T-helper 22 cell (primary cell): ENCODE results near the gene AATK.
"Not testable (repeated sequence)": the region's sequence is repeated elsewhere in the genome, so short reads cannot be mapped to it uniquely, and the experiment has no call there.

Experiments used
- DNase-seq: peaks from one replicate; pipeline ENCODE4 v3.0.0-alpha.2; 2020; ENCODE audit warnings: low read depth

Gene AATK

DNA sequence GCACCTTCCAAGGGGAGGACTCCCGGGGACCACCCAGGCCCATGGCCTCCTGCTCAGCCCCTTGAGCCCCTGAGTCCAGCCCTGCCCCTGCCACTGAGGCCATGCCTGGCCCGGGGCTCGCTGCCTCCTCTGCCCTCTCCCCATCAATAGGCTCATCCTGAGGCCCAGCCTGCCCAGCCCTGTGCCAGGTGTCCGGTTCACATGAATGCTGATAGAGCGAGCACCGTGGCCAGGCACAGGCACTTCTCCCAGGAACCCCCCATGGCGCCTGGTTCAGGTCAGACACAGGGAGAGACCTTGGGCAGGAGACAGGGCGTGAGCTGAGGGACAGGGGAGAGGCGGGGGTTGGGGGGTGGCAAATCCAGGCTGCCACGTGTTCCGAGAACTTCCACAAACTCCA, 3.5 kb downstream of the AATK start:
- DNase-seq: no peak

GRCh38 chr17:81161972-81162371, 4.0 kb downstream of the AATK start:
- DNase-seq: no peak

DNA sequence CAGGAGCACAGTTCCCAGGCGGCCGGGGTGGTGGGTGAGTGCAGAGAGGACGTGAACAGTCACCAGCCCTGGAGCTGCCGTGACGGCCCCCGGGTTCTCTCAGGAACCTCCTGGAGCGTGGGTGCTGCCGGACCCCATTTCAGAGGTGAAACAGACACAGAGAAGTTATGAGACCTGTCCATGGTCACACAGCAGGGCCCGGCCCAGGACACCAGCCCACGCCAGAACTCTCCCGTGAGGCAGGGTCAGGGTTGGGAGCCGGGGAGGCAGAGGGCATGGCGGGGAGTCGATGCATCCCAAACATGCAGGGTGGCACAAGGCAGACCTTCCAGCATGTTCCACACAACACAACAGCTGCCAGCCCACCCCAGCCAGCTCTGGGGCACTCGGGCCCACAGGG, 4.5 kb downstream of the AATK start:
- DNase-seq: no peak

- no peak for DNase-seq
Observed at GRCh38 chr17:81160747-81161453, 5.1 kb downstream of the AATK start.

- DNase-seq: no peak
Observed at GRCh38 chr17:81160306-81160705, 5.7 kb downstream of the AATK start.

DNA sequence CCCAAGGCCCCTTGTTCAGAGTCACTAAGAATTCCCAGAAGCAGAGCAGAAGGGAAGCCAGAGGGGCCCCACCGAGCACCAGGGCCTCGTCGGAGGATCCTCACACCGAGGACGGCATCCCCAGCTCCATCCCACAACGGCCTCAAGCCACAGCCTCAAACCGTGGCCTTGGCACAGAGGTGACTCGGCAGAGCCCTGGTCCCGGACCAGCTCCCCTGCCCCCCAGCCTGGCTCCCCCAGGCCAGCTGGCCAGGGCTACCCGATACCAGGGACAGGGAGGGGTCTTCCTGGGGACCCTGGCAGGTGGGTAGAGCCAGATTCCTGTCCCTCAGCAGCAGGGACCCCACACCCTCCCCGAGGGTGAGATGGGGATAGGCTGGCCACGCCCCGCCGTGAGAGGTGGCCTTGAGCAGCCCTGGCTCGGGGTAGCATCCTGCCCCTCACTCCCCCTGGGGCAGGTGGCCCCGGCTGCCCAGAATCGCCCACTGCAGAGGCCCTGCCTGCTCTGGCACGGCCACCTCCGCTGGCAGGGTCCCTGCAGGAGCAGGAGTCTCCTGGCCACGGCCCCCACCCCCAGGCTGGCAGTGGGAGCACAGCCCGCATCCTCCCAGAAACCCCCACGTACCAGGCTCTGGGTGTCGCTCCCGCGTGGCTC, 6.3 kb downstream of the AATK start:
- DNase-seq: no peak

- no peak for DNase-seq
Observed at GRCh38 chr17:81158688-81159590, 7.1 kb downstream of the AATK start.

GRCh38 chr17:81157848-81158687, 8.0 kb downstream of the AATK start:
- DNase-seq: no peak

DNA sequence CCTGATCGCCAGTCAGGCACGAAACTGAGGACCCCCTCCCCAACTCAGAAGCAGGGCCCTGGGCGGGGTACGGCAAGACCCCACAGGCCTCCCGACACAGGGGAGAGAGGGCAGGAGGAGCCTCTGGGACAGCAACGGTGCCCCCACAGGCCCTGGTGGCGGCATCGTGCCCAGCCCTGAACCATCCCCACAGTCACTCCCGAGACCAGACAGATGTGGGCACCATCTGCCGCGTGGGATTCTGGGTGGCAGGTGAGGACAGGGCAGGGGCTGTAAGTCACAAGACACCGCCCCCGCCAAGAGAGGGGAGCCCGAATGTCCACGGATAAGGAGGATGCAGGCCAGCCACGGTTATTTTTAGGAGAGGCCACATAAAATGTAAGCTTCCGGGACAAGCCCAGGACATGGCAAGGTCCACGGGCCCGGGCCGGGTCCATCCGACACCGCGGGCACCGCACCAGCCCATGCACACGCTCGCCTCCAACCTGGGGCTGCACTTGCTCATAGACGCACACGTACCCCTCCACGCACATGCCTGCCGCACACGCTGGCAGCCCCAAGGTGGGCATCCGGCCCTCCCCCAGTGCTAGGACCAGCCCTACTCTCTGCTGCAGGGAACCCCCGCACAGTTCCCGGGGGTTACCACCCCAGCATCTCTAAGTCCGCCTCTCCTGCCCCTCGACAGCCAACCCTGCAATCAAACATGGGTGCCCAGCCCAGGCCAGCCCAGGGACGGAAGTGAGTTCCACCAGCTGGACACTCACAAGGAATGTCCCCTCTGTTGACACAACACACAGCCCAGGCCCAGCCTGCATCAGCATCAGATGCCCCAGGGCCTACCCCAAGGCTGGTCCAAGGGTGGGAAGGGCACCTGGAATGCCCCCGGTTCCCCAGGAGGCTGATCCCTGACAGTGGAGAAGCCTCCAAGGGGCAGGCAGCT, 8.9 kb downstream of the AATK start:
- no peak for DNase-seq

GRCh38 chr17:81154961-81155360, 11.1 kb downstream of the AATK start:
- no peak for DNase-seq

- not testable (repeated sequence) for DNase-seq
Observed at GRCh38 chr17:81154016-81154415, 12.0 kb downstream of the AATK start.

DNA sequence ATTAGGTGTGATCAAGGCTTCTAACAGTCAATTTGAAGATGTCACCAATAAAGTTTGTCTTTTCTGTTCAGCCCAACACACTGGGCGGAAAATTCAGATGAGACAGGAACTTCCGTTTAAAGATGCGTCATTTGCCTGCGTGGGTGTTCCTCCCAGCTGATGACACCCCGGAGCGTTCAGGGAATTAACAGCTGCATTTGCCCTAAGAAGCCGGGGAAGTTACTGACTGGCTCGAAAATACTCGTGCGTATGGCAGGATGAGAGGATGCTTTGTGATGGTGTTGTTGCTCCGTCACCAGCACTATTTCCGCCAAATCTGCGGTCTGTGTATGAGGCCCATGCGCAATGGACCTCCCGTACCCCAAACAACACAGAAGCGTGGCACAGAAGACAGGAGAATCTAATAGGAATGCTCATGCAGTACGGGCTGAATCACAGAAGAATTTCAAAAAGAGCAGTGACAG, 12.6 kb downstream of the AATK start:
- no peak for DNase-seq

GRCh38 chr17:81152288-81152828, 13.7 kb downstream of the AATK start:
- no peak for DNase-seq

GRCh38 chr17:81151278-81151677, 14.7 kb downstream of the AATK start:
- no peak for DNase-seq

- no peak for DNase-seq
Observed at GRCh38 chr17:81150377-81151077, 15.5 kb downstream of the AATK start.

DNA sequence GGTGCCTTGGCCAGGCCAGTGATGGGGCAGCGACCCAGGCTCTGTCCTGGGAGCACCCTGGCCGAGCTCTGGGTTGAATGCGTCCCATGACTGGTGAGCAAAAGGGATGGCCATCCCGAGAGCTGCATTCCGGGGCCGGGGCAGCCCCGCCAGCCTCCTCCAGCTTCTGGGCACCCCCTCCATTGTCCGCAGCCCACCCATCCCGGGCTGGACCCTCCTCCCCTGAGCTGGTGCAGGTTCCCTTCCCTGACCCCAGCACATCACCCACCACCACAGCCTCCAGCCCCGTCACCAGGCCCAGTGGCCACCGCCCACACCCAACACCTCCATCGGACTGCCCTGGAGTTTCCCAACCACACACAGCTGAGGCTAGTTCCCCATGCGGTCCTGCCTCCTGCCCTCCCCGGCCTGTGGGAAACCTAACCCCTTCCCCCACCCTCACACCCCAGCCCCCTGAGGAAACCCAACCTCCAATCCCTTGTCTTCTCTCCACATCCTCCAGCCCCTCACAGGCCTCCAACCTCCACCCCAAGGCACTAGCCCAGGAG, 17.0 kb downstream of the AATK start:
- no peak for DNase-seq

DNA sequence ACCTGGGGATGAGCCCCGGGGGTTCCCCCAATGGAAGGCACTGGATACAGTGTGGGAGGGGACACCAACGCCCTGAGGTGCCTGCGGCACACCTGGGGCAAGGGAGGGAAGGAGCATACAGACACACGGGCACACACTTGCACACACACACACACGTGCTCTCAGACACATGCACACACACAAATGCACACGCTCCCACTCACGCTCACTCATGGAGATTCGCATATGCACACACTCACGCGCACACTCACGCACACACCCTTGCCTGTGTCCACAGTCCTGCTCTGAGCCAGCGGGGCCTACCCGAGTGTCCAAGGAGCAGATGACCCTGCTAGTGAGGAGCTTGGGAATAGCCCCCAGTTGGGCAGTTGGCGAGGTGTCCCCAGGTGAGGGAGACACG, 17.4 kb downstream of the AATK start:
- DNase-seq: no peak

GRCh38 chr17:81147701-81148100, 18.3 kb downstream of the AATK start:
- DNase-seq: no peak

DNA sequence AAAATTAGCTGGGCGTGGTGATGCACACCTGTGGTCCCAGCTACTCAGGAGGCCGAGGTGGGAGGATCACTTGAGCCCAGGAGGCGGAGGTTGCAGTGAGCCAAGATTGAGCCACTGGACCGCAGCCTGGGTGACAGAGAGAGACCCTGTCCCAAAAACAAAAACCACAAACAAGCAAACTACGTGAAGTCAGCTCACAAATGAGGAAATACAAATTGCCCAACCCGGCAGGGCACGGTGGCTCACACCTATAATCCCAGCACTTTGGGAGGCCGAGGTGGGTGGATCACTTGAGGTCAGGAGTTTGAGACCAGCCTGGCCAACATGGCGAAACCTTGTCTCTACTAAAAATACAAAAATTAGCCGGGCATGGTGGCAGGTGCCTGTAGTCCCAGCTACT, 19.8 kb downstream of the AATK start:
- not testable (repeated sequence) for DNase-seq

GRCh38 chr17:81144423-81144781, 21.6 kb downstream of the AATK start:
- DNase-seq: no peak
